GM12873 (cell line): ENCODE measurements around the gene CELSR2.

ENCODE experiments used
- TF ChIP-seq, protein P1 (sequence below): IDR thresholded peaks from 2 replicates; pipeline ENCODE4 v1.5.1; 2012; ENCODE audit warnings: low read depth, mild to moderate bottlenecking, moderate library complexity, low read length, control low read depth; ENCODE audit not compliant: insufficient read depth; ENCODE audit errors: missing control alignments

CELSR2 gene

DNA sequence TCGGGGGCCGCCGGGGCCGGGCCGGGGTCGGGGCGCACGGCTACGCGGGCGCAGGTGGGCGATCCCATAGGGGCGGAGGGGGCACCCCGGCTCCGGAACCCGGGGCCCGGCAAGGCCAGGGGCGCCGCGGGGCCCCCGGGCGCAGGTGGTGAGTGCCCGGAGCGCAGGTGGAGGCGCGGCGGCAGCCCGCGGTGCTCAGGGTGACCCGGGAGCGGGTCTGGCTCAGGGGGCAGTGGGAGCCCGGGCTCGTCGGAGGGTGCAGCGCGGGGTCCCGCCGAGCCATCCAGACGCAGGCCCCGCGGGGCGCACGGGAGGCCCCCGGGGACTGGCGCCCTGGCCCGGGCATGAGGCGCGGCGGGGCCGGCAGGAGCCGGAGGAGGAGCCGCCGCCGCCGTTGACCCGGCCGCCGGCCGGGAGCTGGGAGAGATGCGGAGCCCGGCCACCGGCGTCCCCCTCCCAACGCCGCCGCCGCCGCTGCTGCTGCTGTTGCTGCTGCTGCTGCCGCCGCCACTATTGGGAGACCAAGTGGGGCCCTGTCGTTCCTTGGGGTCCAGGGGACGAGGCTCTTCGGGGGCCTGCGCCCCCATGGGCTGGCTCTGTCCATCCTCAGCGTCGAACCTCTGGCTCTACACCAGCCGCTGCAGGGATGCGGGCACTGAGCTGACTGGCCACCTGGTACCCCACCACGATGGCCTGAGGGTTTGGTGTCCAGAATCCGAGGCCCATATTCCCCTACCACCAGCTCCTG is 489 bp downstream of the CELSR2 start:
- TF ChIP-seq, protein P1, sequence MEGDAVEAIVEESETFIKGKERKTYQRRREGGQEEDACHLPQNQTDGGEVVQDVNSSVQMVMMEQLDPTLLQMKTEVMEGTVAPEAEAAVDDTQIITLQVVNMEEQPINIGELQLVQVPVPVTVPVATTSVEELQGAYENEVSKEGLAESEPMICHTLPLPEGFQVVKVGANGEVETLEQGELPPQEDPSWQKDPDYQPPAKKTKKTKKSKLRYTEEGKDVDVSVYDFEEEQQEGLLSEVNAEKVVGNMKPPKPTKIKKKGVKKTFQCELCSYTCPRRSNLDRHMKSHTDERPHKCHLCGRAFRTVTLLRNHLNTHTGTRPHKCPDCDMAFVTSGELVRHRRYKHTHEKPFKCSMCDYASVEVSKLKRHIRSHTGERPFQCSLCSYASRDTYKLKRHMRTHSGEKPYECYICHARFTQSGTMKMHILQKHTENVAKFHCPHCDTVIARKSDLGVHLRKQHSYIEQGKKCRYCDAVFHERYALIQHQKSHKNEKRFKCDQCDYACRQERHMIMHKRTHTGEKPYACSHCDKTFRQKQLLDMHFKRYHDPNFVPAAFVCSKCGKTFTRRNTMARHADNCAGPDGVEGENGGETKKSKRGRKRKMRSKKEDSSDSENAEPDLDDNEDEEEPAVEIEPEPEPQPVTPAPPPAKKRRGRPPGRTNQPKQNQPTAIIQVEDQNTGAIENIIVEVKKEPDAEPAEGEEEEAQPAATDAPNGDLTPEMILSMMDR = no peak

DNA sequence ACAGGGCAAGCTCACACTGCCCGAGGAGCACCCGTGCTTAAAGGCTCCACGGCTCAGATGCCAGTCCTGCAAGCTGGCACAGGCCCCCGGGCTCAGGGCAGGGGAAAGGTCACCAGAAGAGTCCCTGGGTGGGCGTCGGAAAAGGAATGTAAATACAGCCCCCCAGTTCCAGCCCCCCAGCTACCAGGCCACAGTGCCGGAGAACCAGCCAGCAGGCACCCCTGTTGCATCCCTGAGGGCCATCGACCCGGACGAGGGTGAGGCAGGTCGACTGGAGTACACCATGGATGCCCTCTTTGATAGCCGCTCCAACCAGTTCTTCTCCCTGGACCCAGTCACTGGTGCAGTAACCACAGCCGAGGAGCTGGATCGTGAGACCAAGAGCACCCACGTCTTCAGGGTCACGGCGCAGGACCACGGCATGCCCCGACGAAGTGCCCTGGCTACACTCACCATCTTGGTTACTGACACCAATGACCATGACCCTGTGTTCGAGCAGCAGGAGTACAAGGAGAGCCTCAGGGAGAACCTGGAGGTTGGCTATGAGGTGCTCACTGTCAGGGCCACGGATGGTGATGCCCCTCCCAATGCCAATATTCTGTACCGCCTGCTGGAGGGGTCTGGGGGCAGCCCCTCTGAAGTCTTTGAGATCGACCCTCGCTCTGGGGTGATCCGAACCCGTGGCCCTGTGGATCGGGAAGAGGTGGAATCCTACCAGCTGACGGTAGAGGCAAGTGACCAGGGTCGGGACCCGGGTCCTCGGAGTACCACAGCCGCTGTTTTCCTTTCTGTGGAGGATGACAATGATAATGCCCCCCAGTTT is 1.3 kb downstream of the CELSR2 start:
- TF ChIP-seq, protein P1 = no peak

DNA sequence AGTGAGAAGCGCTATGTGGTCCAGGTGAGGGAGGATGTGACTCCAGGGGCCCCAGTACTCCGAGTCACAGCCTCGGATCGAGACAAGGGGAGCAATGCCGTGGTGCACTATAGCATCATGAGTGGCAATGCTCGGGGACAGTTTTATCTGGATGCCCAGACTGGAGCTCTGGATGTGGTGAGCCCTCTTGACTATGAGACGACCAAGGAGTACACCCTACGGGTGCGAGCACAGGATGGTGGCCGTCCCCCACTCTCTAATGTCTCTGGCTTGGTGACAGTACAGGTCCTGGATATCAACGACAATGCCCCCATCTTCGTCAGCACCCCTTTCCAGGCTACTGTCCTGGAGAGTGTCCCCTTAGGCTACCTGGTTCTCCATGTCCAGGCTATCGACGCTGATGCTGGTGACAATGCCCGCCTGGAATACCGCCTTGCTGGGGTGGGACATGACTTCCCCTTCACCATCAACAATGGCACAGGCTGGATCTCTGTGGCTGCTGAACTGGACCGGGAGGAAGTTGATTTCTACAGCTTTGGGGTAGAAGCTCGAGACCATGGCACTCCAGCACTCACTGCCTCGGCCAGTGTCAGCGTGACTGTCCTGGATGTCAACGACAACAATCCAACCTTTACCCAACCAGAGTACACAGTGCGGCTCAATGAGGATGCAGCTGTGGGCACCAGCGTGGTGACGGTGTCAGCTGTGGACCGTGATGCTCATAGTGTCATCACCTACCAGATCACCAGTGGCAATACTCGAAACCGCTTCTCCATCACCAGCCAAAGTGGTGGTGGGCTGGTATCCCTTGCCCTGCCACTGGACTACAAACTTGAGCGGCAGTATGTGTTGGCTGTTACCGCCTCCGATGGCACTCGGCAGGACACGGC is 2.2 kb downstream of the CELSR2 start:
- TF ChIP-seq, protein P1 = no peak

DNA sequence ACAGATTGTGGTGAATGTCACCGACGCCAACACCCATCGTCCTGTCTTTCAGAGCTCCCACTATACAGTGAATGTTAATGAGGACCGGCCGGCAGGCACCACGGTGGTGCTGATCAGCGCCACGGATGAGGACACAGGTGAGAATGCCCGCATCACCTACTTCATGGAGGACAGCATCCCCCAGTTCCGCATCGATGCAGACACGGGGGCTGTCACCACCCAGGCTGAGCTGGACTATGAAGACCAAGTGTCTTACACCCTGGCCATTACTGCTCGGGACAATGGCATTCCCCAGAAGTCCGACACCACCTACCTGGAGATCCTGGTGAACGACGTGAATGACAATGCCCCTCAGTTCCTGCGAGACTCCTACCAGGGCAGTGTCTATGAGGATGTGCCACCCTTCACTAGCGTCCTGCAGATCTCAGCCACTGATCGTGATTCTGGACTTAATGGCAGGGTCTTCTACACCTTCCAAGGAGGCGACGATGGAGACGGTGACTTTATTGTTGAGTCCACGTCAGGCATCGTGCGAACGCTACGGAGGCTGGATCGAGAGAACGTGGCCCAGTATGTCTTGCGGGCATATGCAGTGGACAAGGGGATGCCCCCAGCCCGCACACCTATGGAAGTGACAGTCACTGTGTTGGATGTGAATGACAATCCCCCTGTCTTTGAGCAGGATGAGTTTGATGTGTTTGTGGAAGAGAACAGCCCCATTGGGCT is 3.0 kb downstream of the CELSR2 start:
- TF ChIP-seq, protein P1 = no peak

DNA sequence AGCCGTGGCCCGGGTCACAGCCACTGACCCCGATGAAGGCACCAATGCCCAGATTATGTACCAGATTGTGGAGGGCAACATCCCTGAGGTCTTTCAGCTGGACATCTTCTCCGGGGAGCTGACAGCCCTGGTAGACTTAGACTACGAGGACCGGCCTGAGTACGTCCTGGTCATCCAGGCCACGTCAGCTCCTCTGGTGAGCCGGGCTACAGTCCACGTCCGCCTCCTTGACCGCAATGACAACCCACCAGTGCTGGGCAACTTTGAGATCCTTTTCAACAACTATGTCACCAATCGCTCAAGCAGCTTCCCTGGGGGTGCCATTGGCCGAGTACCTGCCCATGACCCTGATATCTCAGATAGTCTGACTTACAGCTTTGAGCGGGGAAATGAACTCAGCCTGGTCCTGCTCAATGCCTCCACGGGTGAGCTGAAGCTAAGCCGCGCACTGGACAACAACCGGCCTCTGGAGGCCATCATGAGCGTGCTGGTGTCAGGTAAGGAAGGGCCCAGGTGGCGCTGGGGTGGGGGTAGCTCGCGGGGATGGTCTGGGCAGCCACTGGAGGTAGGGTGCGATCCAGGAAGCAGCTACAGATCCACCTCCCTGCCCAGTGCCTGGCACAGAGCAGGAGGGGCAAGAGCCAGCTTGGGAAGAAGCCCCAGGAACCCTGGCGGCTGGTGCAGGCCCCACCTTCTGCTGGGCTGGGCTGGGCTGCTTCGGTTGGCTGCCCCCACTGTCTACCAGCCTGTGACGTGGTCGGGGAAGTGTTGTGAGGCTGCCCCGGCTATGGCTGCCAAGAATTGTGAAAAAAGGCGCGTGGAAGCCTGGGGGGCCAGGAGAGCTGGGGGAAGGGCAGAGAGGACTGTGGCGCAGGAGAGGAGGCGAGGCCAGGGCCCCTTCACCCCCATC is 3.8 kb downstream of the CELSR2 start:
- TF ChIP-seq, protein P1 = no peak

DNA sequence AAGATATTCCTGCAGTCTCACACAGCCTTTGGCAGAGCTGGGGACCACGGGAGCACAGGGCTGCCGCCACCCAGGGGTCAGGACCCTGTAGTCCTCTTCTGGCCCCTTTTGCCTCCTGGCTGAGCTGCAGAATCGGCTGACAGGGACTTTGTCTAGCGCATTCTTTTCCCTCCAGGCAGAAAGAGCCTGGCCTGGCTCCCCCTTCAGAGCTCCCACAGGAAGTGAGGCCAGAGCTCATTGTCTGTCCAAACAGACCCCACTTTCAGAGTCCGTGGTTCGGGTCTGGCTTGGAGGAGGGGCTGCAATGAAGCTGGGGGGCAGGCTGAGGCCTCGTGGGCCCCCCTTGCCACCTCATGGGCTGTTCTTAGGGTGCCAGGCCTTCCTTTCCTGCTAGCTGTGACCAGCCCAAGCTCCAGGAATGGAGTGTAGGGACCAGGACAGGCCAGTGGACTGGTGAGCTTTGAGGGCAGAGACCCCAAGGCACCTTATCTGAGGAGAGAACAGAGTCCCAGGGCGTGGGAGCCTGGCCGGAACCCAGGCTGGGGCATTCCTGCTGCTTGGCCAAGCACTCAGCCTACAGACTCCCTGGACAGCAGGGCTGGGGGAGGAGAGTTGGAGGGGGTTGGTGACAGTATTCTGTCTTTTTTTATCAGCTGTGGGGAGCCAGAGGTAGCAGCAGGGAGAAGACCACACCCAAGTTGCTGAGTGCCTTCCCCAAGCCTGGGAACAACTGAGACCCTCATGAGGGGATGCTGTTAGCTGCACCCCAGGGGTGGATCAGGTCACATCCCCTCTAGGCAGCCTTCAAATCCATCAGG is 4.7 kb downstream of the CELSR2 start:
- TF ChIP-seq, protein P1 = no peak
